Stimulated activated CD8-positive, alpha-beta memory T cell treated with anti-CD3 and anti-CD28 coated beads, Interleukin-7, amount 100 ng/mL, for 1 hour (primary cell): Measurements from ENCODE around the gene CLSTN2.

Experiments used
- DNase-seq, 2 donors: peaks; one replicate each; pipeline ENCODE4 v3.0.0-alpha.2; 2020; ENCODE audit warnings: low read depth in 2 of 2

CLSTN2 gene

GRCh38 chr3:140006331-140006730, 71.3 kb downstream of the CLSTN2 start:
- DNase-seq, result no peak

DNA sequence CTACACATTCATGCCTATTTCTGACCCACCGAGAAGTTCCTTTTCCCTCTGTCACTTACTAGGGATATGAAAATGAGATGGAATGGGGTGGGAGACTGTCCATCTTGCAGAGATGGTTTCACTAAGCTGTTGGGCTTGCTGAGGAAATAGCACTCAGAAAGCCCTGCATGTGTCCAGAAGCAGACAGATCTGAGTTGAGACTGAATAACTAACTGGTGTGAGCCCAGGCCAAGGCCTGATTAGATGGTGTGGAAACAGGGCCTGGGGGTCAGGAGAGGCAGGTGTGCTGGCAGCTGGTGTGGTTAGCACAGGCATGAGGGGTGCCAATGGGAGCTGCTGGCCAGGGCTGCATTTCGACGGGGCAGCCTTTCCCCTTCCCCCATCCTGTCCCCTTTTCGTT, 72.1 kb downstream of the CLSTN2 start:
- DNase-seq, result no peak

- no peak for DNase-seq
Observed at GRCh38 chr3:140007911-140008869, 73.2 kb downstream of the CLSTN2 start.

- no peak for DNase-seq
Observed at GRCh38 chr3:140010391-140010790, 75.4 kb downstream of the CLSTN2 start.

DNA sequence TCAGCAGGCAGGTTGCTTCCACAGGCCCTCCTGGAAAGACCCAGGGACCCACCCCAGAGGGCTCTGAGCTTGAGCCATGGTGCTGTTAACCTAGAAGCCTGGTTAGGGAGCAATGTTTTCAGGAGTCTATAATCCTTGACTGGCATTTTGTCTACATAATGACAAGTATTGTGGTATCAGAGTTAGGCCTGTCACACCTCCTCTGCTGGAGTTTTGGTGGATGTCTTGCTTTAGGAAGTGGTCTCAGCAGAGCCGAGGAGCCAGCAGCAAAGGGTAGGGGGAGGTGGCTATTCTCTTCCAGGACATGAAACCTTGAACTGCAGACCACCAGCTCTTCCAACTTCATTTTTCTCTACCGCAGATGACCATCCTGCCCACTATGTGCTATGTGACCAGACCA, 76.1 kb downstream of the CLSTN2 start:
- no peak for DNase-seq

DNA sequence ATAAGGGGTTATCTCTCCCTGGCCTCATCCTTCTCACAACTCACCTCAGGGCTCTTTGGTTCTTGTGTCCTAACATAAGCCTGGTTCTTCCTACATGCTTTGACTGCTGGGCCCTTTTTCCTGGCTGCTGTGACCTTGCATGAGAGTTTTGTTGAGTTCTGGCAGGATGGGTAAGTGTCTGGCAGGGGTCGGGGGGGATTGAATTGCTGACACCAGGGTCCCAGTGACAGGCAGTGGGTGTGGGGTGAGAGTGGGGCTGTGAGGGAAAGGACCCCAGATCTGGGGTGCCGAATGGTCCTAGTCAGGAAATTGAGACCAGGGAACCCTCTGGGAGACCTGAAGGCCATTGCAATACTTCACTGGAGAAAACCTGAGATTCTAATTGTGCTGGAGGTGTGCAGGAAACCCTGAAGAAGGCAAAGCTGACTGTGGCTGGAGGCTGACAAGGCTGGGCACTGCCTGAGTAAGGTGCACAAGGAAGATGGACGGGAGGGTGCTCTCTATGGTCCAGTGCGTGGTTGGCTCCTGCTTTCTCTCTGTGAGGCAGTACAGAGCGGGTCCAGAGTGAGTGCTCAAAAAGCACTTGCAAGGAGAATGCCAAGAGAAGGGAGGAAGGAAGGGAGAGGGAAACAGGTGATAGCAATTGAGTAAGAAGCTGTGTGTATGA, 76.8 kb downstream of the CLSTN2 start:
- DNase-seq, result no peak

DNA sequence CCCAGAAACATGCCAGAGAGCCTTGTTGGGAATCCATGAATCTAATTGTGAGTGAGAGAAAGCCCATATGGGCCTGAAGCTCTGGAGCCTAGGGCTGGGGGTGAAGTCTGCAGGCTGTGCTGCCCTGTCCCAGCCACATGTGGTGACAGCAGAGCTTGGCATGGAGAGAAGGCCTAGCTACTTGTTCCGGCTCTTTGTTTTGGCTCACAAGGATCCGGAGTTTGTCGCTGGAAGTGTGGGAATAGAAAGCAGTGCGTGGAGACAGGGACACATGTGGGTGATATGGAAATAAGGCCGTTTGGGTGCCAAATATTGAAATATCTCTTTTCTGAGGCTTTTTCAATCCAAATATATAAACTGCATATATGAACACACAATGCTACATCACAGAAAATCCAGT, 78.2 kb downstream of the CLSTN2 start:
- DNase-seq, result no peak

DNA sequence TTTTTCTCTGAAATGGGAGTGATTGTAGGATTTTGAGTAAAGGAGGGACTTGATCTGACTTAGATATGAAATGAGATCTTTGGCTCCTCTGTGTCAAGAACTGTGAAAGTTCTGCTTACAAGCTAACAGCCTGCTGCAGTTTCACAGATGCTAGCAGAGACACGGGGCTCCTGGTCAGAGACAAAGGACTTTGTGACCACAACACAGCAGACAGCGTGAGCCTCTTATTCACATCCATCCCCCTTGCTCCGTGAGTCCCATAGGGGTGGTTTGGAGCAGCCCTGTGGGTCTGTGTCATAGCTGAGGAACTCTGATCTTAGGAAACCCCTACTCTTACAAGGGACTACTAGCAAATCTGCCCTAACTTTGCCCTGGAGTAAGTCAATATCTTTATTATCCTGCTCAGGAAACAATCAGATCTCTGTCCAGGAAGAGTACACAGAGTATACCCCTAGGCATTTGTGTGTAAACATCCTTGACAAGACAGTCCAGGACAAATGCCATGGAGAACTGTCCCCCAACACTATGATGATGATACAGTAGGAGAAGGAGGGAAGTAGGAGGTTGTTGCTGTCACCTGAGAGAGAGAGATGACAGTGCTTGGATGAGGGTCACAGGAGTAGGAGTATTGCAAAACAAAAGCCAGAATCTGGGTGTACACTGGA, 80.0 kb downstream of the CLSTN2 start:
- DNase-seq, result no peak

- DNase-seq, result no peak
Observed at GRCh38 chr3:140015741-140016140, 80.8 kb downstream of the CLSTN2 start.

GRCh38 chr3:140018556-140018955, 83.6 kb downstream of the CLSTN2 start:
- DNase-seq, result no peak

- DNase-seq, result no peak
Observed at GRCh38 chr3:140019946-140020345, 85.0 kb downstream of the CLSTN2 start.

GRCh38 chr3:140020541-140020940, 85.6 kb downstream of the CLSTN2 start:
- DNase-seq, result no peak

DNA sequence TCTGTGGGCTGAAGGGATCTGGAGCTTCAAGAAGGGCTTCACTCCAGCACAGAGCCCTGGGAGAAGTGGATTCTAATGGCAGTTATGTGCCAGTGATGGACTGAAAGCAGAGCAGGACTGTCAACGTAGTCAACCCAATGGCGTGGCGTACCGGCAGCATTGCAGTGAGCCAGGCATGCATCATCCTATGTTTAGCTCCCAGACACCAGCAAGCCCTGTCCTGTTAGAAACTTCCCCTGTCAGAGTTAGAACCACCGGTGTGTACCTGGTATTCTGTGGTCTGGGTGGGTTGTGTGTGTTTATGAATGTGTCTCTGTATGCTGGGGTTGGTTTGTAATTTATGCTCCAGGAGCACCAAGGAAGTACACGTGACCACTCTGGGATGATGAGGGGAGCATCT, 86.3 kb downstream of the CLSTN2 start:
- DNase-seq, result no peak

DNA sequence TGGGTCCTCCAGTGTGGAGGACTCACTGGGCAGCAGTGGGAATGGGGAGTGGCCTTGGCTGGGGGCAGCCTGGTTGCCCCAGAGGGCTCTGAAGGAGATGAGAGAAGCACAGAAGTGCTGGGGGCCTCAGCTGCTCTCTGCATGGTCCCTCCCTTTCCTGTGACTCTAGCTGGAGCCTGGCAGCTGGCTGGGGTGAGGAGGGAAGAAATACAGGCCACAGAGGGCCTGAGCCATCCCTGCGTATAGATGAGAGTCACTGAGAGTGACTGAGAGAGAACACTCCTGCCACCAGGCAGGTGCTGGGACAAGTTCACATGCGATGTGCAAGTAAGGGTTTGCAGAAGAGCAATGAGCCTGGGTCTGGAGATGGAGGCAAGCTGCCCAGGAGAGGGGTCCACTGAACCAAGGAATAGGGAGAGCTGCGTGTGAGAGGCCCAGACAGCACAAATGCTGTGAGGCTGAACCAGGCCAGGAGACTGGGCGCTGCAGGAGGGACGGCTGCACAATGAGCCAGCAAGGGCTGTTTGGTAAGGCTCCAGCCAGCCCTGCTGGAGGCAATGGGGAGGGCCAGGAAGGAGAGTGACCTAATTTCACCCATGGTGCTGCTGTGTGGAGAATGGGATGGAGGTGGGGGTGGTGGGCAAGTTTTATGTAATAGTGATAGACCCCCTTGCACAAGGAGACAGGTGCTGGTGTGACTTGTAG, 87.2 kb downstream of the CLSTN2 start:
- DNase-seq, result no peak

DNA sequence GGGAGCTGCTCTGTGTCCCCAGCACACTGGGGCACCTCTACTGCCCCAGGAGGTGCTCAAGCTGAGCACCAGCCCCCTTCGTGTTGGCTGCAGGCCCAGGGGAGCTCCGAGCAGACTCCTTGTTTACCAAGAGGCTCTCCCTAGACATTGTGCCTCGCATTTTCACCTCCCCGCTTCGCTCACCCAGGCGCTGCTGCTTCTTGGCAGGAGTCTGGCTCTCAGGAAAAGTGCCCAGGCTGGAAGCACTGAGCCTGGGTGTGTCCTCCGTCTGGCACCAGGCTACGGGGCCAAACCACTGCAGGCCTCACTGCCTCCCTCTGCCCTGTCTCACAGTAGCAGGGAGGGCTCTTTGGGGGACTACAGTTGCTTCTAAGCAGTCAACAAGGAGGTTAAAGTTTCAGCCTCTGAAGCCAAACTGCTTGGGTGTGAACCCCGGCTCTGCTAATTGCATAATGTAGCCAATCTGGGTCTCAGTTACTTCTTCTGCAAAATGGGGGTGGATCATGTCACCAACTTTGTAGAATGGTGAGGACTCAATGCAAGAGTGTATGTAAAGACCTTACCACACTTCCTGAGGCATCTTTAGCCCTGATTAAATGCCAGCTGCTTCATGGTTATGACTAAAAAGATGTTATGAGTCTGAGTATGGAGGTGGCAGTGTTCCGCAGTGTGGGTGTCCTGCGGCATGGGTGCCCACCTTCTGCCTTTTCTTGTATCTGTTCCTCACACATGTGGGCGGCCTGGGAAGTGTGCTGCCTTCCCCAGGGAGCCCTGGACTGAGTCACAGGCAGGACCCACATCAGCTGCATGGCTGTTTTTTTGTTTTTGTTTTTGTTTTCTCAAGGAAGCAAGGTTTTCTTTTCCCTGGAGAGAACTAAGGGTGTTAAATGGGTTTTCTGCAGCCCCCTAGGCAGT, 88.9 kb downstream of the CLSTN2 start:
- DNase-seq, result no peak

DNA sequence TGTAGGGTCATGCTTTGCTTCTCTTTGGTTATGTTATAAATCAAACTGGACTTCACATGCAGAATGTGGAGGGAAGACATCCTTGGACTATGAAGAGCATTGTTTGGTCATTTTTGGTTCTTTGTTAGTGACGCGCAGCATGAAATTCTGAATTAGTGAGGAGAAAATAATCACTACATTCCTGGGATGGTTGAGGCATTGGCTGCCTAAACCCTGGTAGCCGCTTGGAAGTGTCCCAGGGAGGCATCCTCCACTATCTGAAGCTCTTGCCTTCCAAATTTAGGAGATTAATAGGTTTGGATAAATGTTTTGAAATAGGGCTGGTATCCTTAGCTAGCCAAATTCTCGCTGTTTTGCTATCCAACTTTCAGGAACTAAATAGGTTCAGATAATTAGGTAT, 96.2 kb downstream of the CLSTN2 start:
- no peak for DNase-seq

DNA sequence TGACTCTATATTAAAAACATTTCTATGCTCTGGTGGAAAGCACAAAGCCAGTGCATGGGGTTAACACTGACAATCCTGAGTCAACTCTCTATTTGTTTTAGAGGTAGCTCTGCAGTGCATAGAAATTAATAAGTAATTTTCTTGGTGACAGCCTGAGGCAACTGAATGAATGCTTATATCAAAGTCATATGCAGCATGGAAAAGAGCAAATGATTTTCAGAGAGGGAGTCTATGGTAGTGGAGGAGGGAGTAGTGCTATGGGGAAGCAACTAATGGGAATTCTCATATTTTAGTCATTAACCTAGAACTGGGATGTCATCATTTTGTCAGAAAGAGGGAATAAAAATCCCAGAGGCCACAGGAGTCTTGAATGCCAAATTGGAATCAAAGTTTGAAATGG, 99.1 kb downstream of the CLSTN2 start:
- no peak for DNase-seq

DNA sequence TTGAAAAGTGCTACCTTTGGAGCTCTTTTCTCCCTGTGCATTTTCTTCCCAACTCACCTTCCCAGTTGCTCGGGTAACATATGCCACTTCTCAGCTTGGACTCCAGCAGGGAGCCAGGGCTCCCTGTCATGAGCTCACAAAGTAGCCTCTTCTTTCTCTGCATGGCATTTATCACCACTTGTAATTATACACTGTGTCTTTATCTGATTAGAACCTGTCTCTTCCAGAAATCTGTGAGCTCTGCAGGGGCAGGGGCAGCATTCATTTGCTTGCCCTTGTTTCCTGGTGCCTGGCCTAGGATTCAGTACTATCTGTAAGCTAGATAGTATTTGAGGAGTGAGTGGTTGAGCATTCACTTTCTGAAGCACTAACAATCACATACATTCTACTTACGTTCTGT, 100.9 kb downstream of the CLSTN2 start:
- no peak for DNase-seq

- DNase-seq, result no peak
Observed at GRCh38 chr3:140050396-140050795, 115.4 kb downstream of the CLSTN2 start.

- DNase-seq, result no peak
Observed at GRCh38 chr3:140051019-140051957, 116.3 kb downstream of the CLSTN2 start.
